ENCODE data around the gene SRL.

SRL gene

GRCh38 chr16:4241928-4242283 lies at the start of gene SRL:
Gene SRL (minus strand): TSS chr16:4242080. CDS start chr16:4242067, 13 bp downstream.
- no peak for DNase-seq

- DNase-seq, result no peak
Measured at GRCh38 chr16:4290236-4290830, 48.5 kb upstream of the SRL start.

- DNase-seq, result peak; percentile 49 to 85 (median 76)
Measured at GRCh38 chr16:4288148-4288921, 46.5 kb upstream of the SRL start.

GRCh38 chr16:4285167-4285566 lies 43.3 kb upstream of the SRL start:
- no peak for DNase-seq

- DNase-seq, result no peak
Measured at GRCh38 chr16:4283939-4284338, 42.1 kb upstream of the SRL start.

GRCh38 chr16:4283441-4283840 lies 41.6 kb upstream of the SRL start:
- no peak for DNase-seq

- no peak for DNase-seq
Measured at GRCh38 chr16:4280625-4281024, 38.7 kb upstream of the SRL start.

- no peak for DNase-seq
Measured at GRCh38 chr16:4277987-4278513, 36.2 kb upstream of the SRL start.

- DNase-seq, result no peak
Measured at GRCh38 chr16:4275861-4276260, 34.0 kb upstream of the SRL start.

GRCh38 chr16:4273858-4274311 lies 32.0 kb upstream of the SRL start:
- peak in 4 of 6 experiments; percentile 32 to 61 (median 46) for DNase-seq

GRCh38 chr16:4272114-4272956 lies 30.5 kb upstream of the SRL start:
- DNase-seq, result peak; percentile 27 to 70 (median 62)

- peak; percentile 71 to 85 (median 83) for DNase-seq
Measured at GRCh38 chr16:4271176-4272113, 29.6 kb upstream of the SRL start.

GRCh38 chr16:4270595-4270994 lies 28.7 kb upstream of the SRL start:
- no peak for DNase-seq

- no peak for DNase-seq
Measured at GRCh38 chr16:4270091-4270490, 28.2 kb upstream of the SRL start.

- DNase-seq, result no peak
Measured at GRCh38 chr16:4266372-4266771, 24.5 kb upstream of the SRL start.

- no peak for DNase-seq
Measured at GRCh38 chr16:4265676-4266075, 23.8 kb upstream of the SRL start.

GRCh38 chr16:4264546-4264945 lies 22.7 kb upstream of the SRL start:
- no peak for DNase-seq

GRCh38 chr16:4263504-4264436 lies 21.9 kb upstream of the SRL start:
- no peak for DNase-seq

- DNase-seq, result no peak
Measured at GRCh38 chr16:4262303-4262835, 20.5 kb upstream of the SRL start.

GRCh38 chr16:4261557-4262172 lies 19.8 kb upstream of the SRL start:
- peak in 5 of 6 experiments; percentile 6 to 28 (median 20) for DNase-seq

Data from stimulated activated naive CD4-positive, alpha-beta T cell (primary cell).